HUES64 (cell line): ENCODE measurements around the gene MYO18A.

ENCODE experiments used
- H3K27ac ChIP-seq: 2 replicates; pipeline ENCODE4 v1.7.0; 2013; ENCODE audit warnings: low read depth, low read length, inconsistent platforms
- H3K27me3 ChIP-seq: 2 replicates; pipeline ENCODE4 v1.6.1; 2013; ENCODE audit warnings: mild to moderate bottlenecking, low read length; ENCODE audit not compliant: insufficient read depth
- H3K36me3 ChIP-seq: 2 replicates; pipeline ENCODE4 v1.6.1; 2013; ENCODE audit warnings: mild to moderate bottlenecking, low read length; ENCODE audit not compliant: insufficient read depth
- H3K4me1 ChIP-seq: 2 replicates; pipeline ENCODE4 v1.6.1; 2013; ENCODE audit warnings: mild to moderate bottlenecking, low read length, moderate library complexity; ENCODE audit not compliant: insufficient read depth
- H3K4me3 ChIP-seq: 2 replicates; pipeline ENCODE4 v1.5.1; 2013; ENCODE audit warnings: mild to moderate bottlenecking, low read length, moderate library complexity
- H3K9ac ChIP-seq: 2 replicates; pipeline ENCODE4 v1.6.1; 2013; ENCODE audit warnings: mild to moderate bottlenecking, low read depth, low read length
- H3K9me3 ChIP-seq: 2 replicates; pipeline ENCODE4 v1.6.1; 2013; ENCODE audit warnings: low read depth, low read length; ENCODE audit not compliant: insufficient read depth
- WGBS: fragments of 150-250, 120-280 bp; methylation state at CpG from one replicate; pipeline ENCODE4 v1.1.7; 2013; ENCODE audit warnings: missing lambda C conversion rate; 5-methylcytosine and 5-hydroxymethylcytosine counted together

Gene MYO18A

DNA sequence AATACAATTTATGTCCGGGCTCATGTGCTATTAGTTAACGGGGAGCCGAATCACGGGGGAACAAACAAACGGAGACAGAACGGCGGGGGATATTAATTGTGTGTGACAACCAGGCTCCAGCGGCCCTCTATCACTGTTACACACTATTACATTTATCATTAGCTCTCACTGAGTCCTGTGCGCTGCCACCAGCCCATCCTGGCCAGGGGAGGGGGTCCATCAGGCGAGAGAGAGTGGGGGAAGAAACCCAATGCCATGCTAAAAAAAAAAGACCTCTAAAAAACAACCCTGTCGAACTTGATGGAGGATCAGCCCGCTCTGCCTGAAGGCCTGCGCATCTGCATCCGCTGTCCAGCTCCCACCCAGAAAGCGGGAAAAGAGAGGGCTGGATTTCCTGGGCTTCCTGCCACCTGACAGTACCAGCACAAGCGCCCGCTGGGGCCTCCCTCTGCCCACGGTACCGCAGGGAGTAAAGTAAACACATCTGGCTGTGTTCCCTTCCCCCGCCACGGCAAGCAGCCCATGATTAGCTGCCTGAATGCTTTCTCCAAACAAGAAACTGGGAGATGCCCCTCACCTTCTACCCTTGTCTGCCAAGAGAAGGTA, 95.6 kb downstream of the MYO18A start:
- no peak overlapping the region for H3K4me3 ChIP-seq
- no peaks in the 10 kb centered on the region for H3K9me3 ChIP-seq
- H3K36me3 ChIP-seq = peaks cover 33% of the 10 kb centered on the region
- H3K27ac ChIP-seq = no peak overlapping the region
- WGBS = 60% methylated on average over 20 of the region's 21 CpGs
- no peaks in the 10 kb centered on the region for H3K27me3 ChIP-seq
- no peak overlapping the region for H3K9ac ChIP-seq
- H3K4me1 ChIP-seq = peaks cover 21% of the 10 kb centered on the region

DNA sequence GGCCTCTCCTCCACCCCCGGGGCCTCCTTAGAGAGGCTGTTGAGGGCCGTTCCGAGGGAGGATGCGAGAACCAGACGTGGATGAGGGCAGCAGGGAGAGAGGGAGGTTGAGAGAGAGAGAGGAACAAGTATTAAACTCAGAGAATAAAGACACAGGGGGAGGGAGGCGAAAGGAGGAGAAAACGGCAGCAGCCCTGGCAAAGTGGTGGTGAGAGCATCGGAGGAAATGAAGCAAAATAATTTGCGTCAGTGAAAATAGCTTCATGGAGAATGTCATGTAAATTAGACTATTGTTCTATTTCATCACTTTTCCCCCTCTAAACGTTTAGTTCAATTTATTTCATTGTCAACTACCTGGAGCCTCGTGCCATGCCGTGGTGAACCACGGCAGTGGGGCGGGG, 99.2 kb downstream of the MYO18A start:
- no peak overlapping the region for H3K27ac ChIP-seq
- H3K27me3 ChIP-seq = no peaks in the 10 kb centered on the region
- 91% methylated on average over 14 of the region's 14 CpGs for WGBS
- no peaks in the 10 kb centered on the region for H3K9me3 ChIP-seq
- peaks cover 28% of the 10 kb centered on the region for H3K4me1 ChIP-seq
- H3K36me3 ChIP-seq = peaks cover 19% of the 10 kb centered on the region
- no peak overlapping the region for H3K4me3 ChIP-seq
- no peak overlapping the region for H3K9ac ChIP-seq

DNA sequence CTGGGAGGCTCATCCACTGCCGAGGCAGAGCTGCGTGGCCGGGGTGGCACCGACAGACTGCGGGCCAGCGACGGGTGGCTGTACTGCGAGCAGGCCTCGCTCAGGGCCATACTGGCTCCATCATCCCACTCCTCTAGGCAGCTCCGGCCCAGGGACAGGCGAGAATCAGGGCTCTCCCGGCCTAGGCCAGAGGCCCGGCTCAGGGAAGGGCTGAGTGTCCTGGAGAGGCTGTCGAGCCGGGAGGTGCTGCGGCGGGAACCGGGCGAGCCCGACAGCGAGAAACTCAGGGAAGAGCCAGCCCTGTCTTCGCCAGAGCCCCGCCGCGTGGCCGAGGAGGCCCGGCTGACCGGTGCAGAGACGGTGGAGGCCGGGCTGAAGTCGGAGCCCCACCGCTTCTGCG, 99.9 kb downstream of the MYO18A start:
- Histone ChIP-seq H3K36me3 (peaks cover 19% of the 10 kb centered on the region), H3K4me3 (no peak overlapping the region), H3K9me3 (no peaks in the 10 kb centered on the region), H3K9ac (no peak overlapping the region), H3K4me1 (peaks cover 26% of the 10 kb centered on the region), H3K27me3 (no peaks in the 10 kb centered on the region), H3K27ac (no peak overlapping the region)
- WGBS = 94% methylated on average over 33 of the region's 33 CpGs

GRCh38 chr17:29079887-29080286, 100.3 kb downstream of the MYO18A start:
- no peaks in the 10 kb centered on the region for H3K9me3 ChIP-seq
- 89% methylated on average over 33 of the region's 33 CpGs for WGBS
- H3K9ac ChIP-seq = no peak overlapping the region
- no peak overlapping the region for H3K27ac ChIP-seq
- no peak overlapping the region for H3K4me3 ChIP-seq
- H3K27me3 ChIP-seq = no peaks in the 10 kb centered on the region
- H3K4me1 ChIP-seq = peaks cover 22% of the 10 kb centered on the region
- H3K36me3 ChIP-seq = peaks cover 19% of the 10 kb centered on the region

DNA sequence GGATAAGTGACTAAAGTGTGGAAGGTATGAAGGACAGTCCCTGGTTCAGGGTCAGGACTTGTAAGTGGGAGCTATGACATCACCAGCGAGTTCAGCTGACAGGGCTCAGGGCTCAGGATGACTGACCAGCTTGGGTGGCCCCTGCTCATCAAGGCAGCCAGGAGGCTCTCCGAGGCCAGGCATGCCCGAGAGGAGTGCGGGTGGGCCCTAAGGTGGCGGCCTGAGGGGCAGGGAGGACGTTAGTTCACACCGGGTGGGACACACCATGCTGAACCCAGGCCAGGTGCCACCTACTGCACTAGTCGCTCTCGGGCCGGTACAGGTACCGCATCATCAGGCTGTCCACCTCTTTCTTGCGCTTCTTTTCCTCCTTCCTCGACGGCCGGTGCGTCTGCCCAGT, 100.8 kb downstream of the MYO18A start:
- H3K27ac ChIP-seq = no peak overlapping the region
- no peak overlapping the region for H3K4me3 ChIP-seq
- H3K9me3 ChIP-seq = no peaks in the 10 kb centered on the region
- peaks cover 17% of the 10 kb centered on the region for H3K4me1 ChIP-seq
- H3K9ac ChIP-seq = no peak overlapping the region
- 95% methylated on average over 16 of the region's 16 CpGs for WGBS
- H3K36me3 ChIP-seq = peaks cover 19% of the 10 kb centered on the region
- no peaks in the 10 kb centered on the region for H3K27me3 ChIP-seq

GRCh38 chr17:29078183-29079045, 101.8 kb downstream of the MYO18A start:
- 89% methylated on average over 9 of the region's 9 CpGs for WGBS
- Histone ChIP-seq H3K4me1 (peaks cover 22% of the 10 kb centered on the region), H3K27ac (no peak overlapping the region), H3K27me3 (no peaks in the 10 kb centered on the region), H3K9ac (no peak overlapping the region), H3K9me3 (no peaks in the 10 kb centered on the region), H3K36me3 (peaks cover 13% of the 10 kb centered on the region), H3K4me3 (no peak overlapping the region)

DNA sequence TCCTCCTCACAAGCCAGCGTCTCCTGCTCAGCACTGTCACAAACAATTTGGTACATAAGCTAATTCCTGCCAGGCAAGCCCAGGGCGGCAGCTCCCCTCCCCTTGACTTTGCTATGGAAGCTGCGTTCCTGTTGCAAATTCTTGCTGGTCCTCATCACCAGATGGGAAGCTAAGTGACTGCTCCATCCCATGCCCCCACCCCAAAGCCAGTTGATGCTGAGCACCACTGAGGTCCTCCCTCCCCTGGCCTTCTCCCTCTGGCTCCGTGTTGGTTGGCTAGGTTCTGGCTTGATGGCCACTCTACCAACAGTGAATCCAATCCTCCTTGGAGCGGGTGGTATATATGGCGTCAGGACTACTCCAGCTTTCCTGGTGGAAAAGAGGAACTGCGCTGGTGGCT, 102.9 kb downstream of the MYO18A start:
- H3K9ac ChIP-seq = no peak overlapping the region

DNA sequence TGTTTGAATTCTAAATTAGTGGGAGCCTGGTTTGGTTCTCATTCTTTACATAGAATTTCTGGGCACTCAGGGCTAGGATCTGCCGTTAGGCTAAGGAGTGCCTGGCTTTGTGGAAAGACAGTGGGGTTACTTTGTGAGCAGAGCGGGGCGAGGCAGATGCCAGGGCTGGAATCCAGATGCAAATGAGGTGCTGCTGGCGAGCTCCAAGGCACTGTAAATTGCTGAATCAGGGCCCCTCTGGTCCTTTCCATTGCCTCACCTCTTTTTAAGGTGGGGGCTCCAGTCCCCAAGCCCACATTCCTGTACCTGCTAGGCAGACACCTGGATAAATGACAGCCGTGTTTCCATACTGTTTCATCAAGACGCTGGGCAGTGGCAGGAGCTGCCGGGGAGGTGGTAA, 103.5 kb downstream of the MYO18A start:
- H3K36me3 ChIP-seq = peaks cover 8% of the 10 kb centered on the region; the same call in 1 of the 2 replicates
- H3K27me3 ChIP-seq = no peaks in the 10 kb centered on the region
- no peak overlapping the region for H3K4me3 ChIP-seq
- H3K4me1 ChIP-seq = peaks cover 27% of the 10 kb centered on the region
- no peak overlapping the region for H3K27ac ChIP-seq
- no peaks in the 10 kb centered on the region for H3K9me3 ChIP-seq
- H3K9ac ChIP-seq = 0 out of 2 replicates have a peak overlapping the region, but pooled peaks have one; percentile 22
- 73% methylated on average over 7 of the region's 7 CpGs for WGBS

More for the DNA sequence above, 102.9 kb downstream of the MYO18A start:
- Histone ChIP-seq H3K4me3 (no peak overlapping the region), H3K36me3 (peaks cover 13% of the 10 kb centered on the region), H3K4me1 (peaks cover 27% of the 10 kb centered on the region), H3K27ac (no peak overlapping the region), H3K27me3 (no peaks in the 10 kb centered on the region), H3K9me3 (no peaks in the 10 kb centered on the region)
- 92% methylated on average over 7 of the region's 7 CpGs for WGBS

DNA sequence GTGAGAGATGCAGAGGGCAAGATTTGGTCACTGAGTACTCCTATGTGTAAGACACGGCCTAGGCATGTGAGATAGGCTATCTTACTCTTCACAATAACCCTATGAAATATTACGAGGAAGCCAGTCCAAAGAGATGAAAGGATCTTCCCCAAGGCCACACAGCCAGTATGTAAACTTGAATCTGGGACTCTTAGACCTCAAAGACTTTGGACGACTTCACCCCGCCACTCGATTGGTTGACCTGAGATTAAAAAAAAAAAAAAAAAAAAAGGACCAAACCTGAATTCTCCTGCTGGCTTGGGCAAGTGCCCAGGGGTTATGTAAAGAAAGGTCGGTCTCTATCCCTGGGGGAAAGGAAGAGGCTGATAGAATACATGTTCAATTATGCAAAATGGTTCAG, 104.1 kb downstream of the MYO18A start:
- no peaks in the 10 kb centered on the region for H3K9me3 ChIP-seq
- no peak overlapping the region for H3K4me3 ChIP-seq
- 88% methylated on average over 6 of the region's 6 CpGs for WGBS
- peaks cover 27% of the 10 kb centered on the region for H3K4me1 ChIP-seq
- no peak overlapping the region for H3K9ac ChIP-seq
- H3K36me3 ChIP-seq = peaks cover 5% of the 10 kb centered on the region; the same call in 1 of the 2 replicates
- H3K27ac ChIP-seq = no peak overlapping the region
- no peaks in the 10 kb centered on the region for H3K27me3 ChIP-seq

GRCh38 chr17:29074488-29074887, 105.7 kb downstream of the MYO18A start:
- Histone ChIP-seq H3K9ac (no peak overlapping the region), H3K4me1 (peaks cover 35% of the 10 kb centered on the region), H3K27me3 (no peaks in the 10 kb centered on the region), H3K9me3 (no peaks in the 10 kb centered on the region), H3K27ac (no peak overlapping the region), H3K4me3 (no peak overlapping the region), H3K36me3 (peaks cover 3% of the 10 kb centered on the region; the same call in 1 of the 2 replicates)
- 91% methylated on average over 12 of the region's 12 CpGs for WGBS

- H3K36me3 ChIP-seq = no peaks in the 10 kb centered on the region
- WGBS = 82% methylated on average over 4 of the region's 4 CpGs
- H3K27me3 ChIP-seq = no peaks in the 10 kb centered on the region
- no peak overlapping the region for H3K27ac ChIP-seq
- peaks cover 35% of the 10 kb centered on the region for H3K4me1 ChIP-seq
- no peak overlapping the region for H3K4me3 ChIP-seq
- no peaks in the 10 kb centered on the region for H3K9me3 ChIP-seq
- no peak overlapping the region for H3K9ac ChIP-seq
Measured at GRCh38 chr17:29073520-29073919, 106.7 kb downstream of the MYO18A start.
